Measurements from ENCODE around the gene KLHL35.

- TF ChIP-seq CTCF (IDR thresholded peaks at IDR 0.05) (no peak), POLR2A (IDR thresholded peaks at IDR 0.05) (no peak)
Observed at GRCh38 chr11:75402002-75402773, 30.8 kb downstream of the KLHL35 start.
